HG02973 (cell line): ENCODE data around the gene GALC.
A peak's percentile ranks its signal among the peaks of the same experiment; 100 is the strongest.

ENCODE experiments used
- ATAC-seq: cut with Tn5 transposase; IDR thresholded peaks from one replicate; pipeline ENCODE4 v1.9.1; 2021; ENCODE audit warnings: moderate library complexity; ENCODE audit not compliant: unreplicated experiment

The GALC gene

DNA sequence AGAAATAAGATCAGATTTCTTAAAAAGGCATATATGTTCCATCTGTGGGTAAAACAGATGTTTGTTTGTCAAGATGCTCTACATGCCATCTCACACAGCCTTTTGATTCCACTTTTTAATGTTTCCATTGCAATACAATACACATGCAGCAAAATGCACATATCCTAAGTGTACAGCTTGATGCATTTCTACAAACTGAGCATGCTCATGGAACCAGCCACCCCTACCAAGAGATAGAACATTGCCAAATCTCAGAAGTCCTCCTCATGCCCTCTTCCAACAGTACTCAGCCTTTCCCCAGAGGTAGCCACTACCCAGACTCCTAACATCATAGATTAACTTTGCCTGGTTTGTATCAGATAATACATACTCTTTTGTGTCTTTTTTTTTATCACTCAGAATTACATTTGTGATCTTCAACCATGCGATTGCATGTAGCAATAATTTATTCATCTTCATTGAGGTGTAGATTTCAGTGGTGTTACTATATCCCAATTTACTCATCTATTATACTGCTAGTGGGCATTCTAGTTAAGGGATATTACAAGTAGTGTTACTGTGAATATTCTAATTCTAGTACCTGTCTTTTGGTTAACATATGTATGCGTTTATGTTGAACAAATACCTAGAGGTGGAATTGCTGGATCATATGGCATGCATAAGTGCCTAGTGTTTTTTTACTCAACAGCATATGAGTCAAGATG is 15.2 kb upstream of the GALC start:
- ATAC-seq = no peak

DNA sequence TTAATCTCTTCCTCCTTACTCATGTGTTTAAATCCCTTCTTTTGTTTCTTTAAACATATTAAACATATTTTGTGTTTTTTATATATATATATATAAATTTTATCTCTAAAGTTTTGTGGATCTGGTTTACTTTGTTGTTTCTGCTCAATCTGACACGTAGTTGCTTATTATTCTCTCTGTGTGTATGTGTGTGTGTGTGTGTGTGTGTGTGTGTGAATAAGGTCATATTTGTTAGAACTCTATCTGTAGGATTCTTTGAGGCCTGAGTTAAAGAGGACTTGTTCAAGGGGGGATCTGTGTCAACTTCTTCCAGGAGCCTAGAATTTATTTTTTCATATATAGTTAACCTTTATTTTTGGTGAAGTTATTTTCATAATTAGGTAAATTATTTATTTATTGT is 14.6 kb upstream of the GALC start:
- ATAC-seq = no peak

DNA sequence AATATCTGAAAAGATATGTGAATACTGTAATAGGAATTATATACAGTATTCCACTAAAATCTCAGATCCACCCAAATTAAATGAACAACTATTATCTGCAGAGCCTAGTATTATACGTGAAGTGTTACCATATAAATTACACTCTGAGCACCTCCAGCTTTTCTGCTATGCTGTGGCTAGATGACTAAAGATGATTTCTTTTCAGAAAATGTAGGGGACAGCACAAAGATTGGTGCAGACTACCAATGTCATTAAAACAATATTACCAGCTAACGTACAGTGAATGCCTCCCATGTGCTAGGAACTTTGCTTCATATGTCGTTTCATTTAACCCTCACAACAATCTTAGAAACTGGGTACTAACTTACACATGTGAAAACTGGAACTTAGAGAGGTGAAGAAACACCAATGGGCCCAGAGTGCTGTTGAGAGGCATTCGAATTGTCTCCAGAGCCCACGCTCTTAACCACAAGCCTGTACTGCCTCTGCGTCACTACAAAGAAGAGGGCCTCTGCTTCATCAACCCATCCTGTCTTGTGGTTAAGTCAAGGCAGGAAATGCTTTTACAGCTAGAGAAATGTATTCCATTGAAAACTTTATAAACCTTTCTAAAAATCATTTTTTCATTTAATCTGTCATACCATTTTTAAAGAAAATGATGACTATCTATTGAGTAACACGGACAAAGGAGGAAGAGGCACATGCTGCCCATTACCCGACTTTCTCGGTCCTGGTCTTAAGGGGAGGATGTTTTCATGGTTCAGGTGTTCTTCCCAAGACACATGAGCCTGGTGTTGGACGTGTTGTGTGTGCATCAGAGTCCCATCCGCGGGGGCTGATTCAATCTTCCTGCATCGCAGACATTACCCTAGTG is 13.2 kb upstream of the GALC start:
- ATAC-seq = peak; percentile 95

DNA sequence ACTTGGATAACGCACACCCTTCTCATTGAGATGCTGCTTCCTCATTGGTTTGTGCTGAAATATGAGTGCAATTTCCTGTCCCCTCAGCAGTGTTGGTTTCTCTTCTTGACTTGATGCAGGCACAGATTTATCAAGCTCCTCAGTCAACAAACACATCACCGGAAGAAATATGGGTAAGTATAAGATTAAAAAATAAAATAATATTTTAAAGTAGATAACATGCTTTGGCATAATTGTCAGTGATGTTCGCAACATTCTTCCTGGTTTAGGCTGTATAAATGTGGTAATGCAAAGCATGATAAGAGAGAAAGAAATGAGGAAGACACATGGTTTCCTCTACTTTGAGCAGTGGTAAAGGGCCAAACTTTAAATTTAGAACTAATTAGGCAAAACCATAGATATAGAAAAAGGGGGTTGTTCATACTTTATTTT is 12.1 kb upstream of the GALC start, which contains the start of gene GPR65:
Gene GPR65, plus strand, starts transcription at position 86 of the 432 bp plus-strand sequence. CDS start 5,713 bp downstream, outside the sequence.
- peak; percentile 68 for ATAC-seq

DNA sequence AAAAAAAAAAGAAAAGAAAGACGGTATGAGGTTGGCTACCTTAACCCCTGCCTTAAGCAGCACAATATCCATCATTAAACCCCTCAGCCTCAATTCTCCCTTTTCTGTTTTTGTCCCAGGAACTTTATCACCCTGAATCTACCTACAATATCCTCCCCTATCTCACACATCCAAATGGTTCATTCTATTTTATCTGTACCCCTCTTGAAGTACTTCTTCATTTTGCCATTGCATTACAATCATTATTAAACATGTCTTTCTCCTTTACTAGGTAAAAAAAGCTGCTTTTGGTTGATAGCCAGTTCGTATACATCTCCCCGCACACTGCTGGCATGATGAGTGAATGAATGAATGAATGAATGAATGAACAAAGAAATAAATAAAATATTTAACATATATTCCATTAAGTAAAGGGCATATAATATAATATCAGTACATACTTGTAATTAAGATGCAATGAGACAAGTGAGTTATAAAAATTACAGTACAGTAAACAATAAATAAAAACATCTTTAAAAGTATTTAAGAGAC is 11.6 kb upstream of the GALC start:
- ATAC-seq = no peak

DNA sequence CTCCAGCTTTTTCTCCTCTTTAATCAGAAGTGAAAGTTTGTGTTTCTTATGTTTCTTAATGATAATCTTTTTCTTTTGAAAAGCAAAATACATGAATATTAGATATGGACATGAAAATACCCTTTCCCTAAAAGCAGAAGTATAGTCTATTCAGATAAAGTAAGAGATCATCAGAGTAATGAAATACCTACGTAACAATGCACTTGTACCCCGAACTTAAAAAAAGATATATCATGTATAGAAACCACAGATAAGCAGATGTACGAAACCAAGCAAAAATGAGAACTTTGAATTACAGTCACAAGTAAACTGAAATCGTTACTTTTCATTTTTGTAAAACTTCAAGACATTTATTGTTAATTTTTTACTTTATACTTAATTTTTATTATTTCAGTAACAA is 10.4 kb upstream of the GALC start:
- ATAC-seq = no peak

DNA sequence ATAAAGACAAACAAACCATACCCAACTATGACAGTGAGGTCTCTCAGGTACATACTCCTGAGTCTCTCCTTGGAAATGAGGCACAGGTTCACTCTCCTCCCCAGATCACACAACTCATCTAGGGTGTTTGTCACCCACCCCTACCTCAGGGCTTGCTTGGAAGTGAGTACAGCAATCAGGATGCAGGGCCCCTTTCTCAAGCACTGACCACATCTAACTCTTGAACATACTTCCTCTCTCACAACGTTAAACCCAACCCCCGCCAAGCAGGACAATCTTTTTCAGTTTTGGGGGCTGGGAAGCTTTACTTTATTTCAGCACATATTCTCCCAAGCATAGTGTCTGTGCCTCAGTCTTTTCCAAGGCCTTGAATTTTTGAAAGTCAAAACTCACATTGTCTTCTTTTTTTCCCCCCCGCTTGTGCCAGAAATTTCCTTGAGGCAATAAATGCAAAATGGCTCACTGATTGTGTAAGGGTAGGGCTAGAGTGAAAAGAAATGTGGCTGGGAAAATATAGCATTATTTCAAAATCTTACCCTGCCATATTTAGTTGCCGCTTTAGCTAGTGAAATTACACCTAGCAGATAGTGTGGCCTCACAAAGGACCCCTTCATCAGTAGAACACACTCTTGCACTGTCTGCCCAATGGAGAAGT is 9.6 kb upstream of the GALC start:
- no peak for ATAC-seq

DNA sequence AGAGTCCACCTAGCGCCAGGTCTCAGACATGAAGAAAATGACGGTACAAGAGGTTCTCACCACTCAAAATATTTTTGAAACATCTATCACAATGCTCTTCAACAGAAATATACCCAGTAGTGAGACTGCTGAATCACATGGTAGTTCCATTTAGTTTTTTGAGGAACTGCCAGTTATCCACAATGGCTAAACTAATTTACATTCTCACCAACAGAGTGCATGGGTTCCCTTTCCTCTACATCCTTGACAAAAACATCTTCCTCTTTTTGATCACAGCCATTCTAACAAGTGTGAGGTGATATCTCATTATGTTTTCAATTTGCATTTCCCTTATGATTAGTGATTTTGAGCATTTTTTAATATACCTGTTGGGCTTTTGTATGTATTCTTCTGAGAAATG is 6.3 kb upstream of the GALC start:
- ATAC-seq = no peak

DNA sequence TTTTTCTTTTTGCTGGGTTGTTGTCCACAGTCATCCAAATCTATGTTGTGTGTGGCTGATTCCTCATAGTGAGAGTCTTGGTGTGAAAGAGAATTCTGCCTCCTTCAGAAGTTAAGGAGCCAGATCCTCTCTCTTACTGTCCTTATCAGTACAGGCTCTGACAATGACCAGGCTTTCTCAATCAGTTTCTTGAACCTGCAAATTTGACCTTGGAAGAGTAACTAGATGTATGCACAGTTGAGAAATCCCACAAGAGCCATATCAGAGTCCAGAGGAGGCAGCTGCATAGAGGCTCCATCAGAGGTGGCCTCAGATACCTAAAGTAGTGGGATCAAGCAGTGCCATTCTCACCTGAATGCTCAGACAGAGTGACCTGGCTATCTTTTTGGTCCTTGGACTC is 5.5 kb upstream of the GALC start:
- ATAC-seq = no peak

DNA sequence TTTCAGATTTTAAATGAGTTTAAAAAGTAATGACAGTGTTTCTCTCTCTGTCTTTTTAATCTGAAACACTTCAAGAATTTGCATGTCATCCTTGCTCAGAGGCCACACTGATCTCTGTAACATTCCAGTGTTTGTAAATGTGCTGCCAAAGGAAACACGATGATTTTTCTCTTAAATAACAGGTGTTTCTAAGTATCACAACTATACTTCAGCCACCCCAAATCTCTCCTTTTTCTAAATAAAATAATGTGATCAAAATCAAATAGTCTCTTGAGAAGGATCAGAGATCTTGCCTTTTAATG is 3.3 kb upstream of the GALC start:
- no peak for ATAC-seq

DNA sequence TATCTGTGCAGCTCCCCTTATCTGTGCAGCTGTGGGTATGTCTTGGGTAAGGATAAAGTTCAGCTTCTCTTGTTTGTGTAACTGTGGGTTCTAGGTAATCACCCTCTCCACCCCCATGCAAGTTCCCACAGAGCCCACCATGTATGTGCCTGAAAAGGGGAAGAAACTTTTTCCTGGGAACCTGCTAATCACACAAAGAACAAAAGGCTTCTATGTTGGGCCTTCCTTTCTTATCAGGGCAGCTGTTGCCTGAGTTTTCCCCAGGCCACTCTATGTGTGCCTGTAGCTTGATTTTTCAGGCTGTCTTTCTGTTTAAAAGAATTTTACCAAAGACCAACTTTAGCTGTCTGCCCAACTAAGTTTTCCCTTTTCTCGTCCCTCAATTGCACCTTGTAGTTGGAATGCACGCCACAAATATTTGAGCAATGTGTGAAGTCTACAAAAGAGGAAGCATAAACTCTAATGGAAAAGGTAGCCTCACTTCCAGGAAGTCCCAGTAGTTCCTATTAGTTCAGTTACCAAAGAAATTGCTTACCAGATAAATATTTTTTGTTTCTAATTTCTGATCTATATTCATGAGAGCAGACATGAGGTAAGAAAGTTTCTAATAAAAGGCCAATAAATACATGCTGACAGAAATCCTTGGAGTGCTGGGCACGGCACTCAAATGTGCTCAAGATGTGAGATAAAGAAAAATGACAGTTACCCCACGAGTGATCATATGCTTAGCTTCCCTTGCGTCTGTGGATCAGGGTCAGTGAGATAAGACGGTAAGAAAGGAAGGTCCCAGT is 2.7 kb upstream of the GALC start:
- no peak for ATAC-seq

DNA sequence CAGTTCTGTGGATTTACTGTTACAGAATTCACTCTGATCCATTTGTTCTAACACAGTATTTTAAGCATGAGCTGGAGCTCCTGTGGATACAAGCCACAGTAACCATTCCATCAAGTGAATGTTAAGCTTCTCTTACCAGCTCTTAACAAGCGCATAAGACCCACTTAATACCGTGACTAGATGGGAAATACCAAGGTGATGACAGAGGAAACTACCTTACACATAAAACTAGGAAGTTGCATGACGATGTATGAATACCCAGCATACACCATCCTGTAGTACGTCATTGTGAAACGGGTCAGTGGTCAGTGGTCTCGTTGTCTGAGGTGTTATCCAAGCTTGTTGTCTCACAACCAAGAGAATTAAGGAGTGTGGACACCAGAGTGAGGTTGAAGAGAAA is 2.0 kb upstream of the GALC start:
- ATAC-seq = peak; percentile 34

DNA sequence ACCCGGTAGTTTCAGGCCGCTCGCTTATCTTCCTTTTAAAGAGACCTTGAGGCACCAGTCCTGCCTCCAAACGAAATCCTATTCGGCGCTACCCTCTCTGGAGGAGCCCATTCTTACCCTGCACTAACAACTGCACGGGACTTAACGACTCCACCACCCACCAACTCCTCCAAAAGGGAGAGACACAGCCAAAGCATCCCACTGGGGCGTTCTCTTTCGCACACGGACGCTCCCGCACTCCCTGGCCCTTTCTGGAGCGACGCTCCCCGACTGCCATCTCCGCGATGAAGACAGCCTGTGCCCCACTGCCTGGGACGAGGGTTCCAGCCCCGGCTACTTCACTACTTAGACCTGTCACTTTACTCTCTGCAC is 650 bp downstream of the GALC start:
- ATAC-seq = no peak

DNA sequence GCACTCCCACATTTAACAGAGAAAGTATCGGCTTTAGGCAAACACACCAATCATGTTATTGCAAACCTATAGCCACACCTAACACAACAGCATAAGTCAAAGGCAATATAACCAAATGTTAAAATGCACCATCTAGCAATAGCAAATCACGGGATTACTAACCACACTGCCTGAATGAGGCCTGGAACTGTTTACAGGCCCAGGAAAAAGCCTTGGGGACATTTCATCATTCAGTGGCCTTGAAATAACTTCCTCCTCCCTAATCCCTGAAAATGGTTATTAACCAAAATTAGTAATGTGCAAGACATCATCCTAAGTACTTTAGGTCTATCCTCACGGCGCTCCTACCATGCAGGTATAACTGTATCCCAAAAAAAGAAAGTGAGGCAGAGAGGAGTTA is 2.3 kb downstream of the GALC start:
- ATAC-seq = no peak

DNA sequence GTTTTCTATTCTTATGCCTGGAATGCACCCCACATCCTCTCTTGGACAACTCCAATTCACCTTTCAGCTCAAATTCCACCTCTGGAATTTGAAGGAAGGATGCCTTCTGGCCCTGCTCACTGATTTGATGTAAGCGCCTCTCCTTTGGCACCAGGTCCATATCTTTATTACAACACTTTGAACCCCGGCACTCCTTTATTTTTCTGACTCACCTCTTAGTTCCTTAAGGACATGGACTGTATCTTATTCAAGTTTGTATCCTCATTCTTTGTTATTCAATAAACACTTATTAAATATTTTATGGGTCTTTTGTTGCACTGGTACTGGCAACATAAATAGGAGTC is 3.1 kb downstream of the GALC start:
- ATAC-seq = no peak

DNA sequence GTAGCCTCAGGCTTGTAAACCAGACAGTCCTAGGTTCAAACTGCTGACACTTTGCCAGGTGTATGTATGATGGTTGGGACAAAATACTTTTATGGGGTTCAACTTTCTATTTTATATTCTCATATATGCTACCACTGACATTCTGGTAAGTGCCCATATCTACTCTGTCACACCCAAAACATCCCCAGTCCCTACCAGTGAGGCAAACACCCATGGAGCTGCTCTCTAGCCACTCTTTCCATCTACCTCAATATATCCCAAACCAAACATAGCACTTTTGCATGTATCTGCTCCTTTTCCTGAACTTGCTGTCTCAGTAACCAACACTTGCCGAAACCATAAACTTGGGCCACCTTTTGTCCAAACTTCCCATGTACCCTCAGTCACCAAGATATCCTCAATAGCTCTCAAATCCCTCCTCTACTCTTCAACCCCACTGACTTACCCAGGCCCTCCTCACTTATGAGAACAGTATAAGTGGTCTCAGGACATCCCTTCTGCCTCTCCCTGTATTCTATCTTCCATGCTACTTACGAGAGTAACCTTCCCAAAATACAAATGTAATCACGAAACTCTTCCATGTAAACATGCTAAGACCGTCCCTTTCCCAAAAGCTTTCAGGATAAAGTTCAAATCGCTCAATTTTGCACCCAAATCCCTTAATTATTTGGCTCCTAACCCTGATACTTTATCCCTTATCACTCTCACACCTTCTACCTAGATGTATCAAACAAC is 3.6 kb downstream of the GALC start:
- no peak for ATAC-seq

DNA sequence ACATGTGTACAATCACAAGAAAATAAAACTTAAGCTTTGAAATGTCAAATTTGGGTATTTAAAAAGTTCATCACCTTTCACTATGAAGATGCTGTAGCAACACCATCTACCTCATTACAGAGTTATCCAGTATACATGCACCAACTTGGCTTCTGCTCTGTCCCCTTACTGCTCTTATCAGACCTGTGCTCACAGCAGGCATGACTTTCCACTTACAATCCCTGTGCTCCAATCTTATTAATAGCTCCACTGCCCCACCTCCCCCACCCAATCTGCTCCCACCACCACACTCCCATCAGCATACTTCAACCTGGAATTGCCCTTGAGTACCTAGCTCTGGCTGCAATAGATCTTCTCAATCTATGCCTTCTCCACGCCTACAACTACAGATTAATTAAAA is 13.3 kb downstream of the GALC start:
- no peak for ATAC-seq

DNA sequence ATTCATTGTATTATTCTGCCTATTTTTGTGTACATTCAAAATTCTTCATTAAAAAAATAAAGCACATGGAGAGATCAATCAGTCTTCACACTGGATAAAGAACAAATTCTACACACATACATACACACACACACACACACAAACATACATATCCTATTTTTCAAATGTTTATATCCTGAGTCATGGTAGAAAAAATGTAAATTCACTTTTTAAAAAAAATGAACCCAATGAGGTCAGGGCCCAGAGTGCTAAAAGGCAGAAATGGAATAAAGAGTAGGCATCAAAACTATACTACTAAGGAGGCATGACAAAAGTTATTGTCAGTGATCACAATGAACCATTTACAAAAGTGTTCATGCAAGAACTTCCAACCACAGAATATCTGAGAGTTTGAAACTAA is 17.3 kb downstream of the GALC start:
- no peak for ATAC-seq

DNA sequence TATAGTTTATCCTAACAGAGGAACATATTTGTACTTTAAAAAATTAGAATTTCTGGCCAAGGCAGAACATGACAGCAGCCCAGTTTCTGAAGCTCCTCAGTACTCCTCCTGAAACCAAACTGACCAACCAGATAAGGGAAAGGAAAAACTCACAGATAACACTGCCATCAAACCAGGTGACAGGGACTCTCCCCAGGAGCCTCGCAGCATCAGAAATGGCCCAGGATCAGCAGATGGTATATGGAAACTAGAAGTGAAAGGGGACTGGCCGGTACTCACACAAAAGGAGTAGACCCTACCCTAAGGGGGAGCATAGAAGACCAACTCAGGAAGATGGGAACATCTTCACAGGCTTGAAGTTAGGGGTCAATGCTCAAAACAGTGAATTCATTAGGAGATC is 22.0 kb downstream of the GALC start:
- peak; percentile 90 for ATAC-seq

DNA sequence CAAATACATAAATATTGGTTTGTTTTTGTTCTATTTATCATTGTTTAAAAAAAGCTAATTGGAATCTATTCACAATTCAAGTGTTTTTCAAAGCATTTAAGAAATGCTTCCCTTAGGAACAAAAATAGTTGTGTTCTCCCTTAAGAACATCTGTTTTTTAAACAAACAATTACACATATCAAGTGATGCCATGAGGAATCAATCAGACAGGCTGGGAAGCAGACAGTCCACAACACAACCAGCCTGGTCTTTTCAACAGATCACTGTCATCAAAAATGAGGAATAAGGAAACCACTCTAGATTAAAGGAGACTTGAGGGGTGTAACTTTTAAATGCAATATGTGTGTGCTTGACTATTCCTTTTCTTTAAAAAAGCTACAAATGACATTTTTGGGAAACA is 25.5 kb downstream of the GALC start:
- ATAC-seq = no peak
